ENCODE measurements around the gene NFILZ.

The NFILZ gene, protein sequence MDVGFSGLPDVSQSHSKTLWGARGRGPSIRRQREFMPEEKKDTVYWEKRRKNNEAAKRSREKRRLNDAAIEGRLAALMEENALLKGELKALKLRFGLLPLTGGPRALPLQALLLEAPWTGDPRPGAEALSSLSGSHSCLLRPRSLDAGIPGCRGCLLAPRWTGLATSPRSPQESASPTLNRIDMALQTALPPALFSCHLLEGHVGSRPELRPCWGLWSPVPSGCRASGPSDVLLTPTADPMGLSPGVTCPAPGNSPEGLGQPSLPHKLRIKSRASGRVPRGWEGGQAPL

DNA sequence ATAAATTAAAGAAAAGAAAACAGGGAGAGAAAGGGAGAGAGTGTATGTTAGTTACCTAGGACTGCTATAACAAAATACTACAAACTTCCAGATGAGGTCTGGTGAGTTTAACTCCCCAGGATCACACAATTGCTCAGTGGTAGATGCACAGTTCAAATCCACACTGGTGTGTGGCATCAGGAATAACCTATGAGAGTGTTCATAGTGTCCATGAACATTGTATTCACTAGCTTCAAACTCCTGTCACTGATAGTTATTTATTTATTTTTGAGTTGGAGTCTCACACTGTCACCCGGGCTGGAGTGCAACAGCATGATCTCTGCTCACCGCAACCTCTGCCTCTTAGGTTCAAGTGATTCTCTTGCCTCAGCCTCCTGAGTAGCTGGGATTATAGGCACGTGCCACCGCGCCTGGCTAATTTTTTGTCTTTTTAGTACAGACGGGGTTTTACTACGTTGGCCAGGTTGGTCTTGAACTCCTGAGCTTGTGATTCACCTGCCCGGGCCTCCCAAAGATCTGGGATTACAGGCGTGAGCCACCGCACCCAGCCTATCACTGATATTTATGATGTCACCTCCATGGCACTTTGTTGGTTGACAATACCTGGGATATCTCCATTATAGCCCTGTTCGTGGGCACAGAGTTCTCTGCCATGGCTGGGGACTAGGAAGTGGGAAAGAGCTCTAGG is at the start of gene NFILZ:
TSS of gene NFILZ (plus strand) at position 638 of the 688 bp plus-strand sequence. CDS start 46,133 bp downstream, outside the sequence.
- no peak for DNase-seq (ENCODE audit: low spot score)

DNA sequence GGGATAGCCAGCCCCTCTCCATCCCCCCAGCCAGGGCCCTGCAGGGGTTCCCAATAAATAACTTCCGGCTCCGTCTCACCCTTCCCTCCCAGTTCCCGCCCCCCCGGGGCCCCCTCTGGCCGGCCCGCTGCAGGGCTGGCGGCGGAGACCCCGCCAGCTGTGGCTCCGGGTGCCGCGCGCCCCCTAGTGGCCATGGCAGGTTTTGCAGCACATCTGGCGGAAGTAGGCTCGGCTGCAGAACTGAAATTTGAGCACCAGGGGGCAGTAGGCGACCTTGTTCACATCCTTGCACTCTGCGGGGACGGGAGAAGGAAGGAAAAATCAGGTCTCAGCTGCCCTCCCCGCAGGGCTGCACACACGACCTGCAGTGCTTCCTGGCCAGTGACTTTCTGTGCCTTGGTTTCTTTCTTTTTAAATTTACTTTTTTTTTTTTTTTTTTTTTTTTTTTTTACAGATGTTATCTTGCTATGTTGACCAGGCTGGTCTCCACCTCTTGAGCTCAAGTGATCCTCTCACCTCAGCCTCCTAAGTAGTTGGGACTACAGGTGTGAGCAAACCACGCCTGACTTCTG is 49.6 kb upstream of the NFILZ start:
- DNase-seq (ENCODE audit: low spot score), result peak; percentile 66

DNA sequence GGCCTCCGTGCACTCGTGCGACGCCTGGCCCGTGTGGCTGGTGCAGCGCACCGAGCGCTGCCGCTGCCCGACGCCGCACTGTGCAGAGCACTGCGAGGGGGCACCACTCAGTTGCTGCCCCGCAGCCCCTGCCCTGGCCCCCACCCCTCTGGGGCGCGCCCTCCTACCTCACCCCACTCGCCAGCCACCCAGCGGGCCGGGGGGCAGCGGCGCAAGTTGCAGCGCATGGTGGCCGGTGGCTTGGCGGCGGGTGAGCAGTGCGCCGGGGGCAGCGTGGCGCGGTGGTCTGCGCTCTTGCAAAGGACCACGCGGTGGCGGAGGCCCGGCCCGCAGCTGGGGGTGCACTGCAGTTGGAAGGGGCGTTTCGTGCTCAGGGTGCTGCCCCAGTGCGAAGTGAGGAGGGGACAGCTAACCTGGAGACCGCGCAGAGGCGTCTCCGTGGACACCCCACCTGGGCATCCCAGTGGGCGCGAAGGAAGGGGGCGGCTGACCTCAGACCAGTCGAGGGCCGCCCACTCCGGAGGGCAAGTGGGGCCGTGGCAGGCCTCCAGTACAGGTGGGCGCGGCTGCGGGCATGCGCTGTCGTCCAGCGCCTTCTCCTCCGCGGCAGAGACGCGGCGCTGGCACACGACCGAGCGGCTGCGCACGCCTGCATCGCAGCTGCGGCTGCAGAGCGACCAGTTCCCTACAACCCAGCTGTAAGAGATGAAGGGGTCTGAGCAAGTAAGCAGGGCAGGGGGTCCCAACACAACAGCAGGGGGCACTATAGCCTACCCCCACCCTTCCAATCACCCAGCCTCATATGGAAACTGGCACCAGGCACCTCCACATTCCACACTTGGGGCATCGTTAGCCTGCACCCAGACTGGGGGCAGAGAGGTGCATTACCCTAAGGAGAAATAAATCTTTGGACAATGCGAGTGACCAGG is 45.2 kb upstream of the NFILZ start:
- no peak for DNase-seq (ENCODE audit: low spot score)

DNA sequence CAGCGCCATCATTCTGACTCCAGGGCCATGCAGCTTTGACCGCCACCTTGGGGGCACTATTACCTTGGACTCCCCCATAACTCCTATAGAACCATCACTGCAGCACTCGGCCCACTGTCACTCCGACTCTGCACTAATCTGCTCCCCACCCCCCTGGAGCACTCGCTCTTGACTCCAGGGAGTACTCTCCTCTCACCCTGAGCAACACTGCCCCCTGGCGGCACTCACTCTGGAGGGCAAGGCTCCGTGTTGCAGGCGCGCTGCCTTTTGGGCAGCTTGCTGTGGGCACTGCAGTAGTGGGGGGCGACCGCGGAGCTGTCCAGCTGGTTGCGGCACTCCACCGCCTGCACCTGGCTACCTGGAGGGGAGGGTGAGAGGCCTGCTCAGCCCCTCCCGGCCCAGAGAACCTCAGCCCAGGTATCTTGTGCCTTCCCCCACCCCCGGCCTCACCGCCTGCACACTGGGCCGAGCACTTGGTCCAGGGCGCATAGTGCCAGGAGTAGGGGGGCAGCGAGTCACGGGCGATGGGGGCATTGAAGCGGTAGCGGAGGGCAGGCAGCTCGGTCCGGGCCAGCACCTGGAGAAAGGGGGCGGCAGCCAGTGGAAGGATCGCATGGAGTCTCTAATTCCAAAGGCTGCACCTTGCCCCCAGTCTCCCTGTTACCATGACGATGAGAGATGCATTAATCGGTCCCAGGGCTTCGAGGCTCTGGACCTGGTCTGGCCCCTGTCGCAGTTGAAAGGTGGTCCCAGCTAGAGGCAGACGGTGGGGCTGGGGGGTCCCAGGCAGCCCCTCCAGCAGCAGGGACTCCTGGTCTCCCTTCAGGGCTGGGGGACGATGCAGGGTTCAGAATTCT is 44.3 kb upstream of the NFILZ start:
- DNase-seq (ENCODE audit: low spot score), result no peak

DNA sequence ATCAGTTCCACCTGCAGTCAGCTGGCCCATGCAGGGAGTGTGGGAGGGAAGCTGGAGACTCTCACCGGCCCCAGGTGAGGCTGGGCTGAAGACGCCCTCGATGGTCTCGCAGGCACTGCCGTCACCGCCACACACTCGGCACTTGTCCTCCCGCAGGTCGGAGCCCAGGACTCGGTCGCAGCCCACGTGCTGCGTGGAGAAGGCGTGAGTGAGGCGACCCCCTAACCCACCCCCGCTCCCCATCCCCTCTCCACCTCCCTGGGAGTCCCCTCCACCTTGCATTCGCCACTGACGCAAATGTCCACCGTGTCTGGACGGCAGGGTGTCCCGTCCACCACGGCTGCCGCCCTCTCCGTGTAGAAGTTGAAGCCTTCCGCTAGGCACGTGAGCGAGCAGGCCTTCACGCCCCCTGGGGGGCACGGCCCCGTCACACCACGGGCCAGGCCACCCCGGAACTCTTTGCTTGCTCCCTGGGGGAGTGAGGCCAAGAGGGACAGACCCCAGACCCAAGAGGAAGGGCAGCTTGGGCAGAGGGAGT is 41.2 kb upstream of the NFILZ start:
- no peak for DNase-seq (ENCODE audit: low spot score)

DNA sequence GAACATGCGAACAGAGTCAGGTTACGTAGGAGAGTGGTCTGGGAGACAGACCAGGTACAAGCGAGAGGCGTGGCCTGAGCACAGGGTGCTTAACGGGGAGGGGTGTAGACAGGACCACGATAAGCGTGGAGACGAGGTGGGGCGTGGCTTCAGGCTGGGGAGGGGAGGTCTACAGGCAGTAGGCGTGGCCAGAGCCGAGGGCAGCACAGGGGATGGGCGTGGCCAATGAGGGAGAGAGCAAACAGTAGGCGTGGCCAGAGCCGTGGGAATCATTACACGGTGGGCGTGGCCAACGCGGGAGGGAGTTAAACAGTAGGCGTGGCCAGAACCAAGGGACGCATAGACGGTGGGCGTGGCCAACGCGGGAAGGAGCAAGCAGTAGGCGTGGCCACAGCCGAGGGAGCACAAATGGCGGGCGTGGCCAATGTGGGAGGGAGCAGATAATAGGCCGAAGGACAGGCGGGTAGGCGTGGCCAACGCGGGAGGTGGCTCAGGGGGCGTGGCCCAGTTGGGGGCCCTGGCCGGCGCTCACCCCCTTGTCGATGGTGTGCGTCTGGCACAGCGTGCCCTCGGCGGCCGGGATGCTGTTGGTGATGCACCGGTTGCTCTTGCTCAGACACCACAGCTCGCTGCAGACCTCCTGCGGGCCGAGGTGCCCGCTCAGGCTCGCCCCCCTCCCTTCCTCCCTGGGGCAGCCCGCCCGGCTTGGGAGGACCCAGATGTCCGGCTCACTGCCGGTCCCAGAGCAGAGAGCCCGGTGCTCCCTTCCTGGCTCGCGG is 38.0 kb upstream of the NFILZ start:
- DNase-seq (ENCODE audit: low spot score), result peak; percentile 99

DNA sequence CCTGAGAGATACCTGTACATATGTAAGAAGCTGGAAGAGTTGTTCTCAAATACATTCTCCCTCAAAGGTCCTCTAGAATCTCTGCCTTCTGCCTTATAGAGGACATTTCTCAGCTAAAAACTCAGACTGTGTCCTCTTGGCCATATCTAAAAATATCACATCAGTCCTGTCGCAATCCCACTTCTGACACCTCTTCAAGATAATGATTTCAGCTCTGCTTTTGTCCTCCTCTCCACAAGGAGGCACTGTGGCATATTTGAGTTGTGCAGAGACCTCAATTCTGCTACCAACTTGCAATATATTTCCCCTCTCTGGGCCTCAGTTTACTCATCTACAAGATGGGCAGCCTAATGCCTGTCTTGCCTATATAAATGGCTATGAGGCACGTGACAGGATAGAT is 36.5 kb upstream of the NFILZ start:
- DNase-seq (ENCODE audit: low spot score), result no peak

DNA sequence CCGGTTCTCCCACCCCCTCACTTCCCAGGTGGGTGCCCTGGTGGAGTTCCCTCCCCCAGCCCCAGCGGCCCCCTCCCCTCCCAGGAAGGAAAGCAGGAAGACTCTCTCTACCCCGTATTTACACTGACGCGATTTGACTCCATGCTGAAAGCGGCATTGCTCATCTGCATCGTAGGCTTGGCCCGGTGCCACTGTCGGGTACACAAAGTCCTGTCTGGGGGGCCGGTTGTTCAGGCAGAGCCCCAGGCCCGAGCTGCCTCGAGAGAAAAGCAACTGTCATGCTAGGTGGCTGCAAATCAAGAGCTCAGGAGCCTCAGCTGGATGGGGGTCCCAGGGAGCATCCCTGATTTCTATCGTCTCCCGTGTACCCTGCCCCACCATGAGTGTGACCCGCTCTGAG is 34.8 kb upstream of the NFILZ start:
- DNase-seq (ENCODE audit: low spot score), result no peak

DNA sequence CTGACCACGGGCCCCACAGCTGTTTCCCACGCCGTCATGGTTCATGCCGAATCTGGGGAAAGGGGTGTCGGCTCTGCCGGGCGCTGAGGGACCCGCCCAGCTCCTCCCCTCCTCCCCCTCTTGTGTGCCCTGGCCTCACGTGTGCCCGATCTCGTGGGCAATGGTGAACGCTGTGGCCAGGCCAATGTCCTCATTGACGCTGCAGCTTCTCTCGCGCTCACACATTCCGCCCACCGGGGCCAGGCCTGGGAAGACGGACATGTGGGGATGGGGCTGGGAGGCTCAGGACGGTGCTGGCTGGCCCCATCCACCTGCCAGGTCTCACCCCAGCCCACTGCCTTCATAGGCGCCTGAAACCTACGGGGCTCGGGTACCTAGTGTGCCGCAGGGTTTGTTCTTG is 34.3 kb upstream of the NFILZ start:
- DNase-seq (ENCODE audit: low spot score), result no peak

DNA sequence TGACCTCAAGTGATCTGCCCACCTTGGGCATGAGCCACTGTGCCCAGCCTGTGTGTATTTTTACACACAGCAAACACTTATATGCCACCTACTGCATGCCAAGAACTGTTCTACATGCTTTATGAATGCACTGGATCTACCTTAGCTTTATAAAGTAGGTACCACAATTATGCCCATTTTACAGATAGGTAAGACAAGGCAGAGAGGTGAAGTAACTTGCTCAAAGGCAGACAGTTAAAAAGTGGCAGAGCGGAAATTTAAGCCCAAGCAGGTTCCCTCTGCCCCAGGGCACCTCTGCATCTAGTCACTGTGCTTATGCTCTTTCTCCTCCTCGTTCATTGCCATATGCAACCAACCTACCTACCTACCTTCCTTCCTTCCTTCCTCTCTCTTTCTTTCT is 30.4 kb upstream of the NFILZ start:
- DNase-seq (ENCODE audit: low spot score), result no peak

DNA sequence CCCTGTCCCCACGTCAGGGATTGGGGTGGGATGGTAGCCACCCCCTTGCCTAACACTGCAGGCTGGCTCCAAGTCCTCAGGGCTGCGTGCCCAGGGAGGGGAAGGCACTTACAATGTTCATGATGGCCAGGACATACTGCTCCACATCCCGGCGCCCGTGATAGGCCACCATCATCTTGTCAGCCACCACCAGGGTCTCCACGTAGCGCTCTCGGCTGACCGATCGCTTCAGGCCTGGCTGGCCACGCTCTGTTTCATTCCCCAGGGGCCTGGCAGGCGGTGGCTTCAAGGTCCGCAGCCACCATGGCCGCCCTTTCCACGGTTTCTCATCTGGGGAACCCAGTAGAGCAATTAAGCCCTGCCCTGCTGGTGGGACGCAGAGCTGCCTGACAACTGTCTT is 29.6 kb upstream of the NFILZ start:
- DNase-seq (ENCODE audit: low spot score), result no peak

DNA sequence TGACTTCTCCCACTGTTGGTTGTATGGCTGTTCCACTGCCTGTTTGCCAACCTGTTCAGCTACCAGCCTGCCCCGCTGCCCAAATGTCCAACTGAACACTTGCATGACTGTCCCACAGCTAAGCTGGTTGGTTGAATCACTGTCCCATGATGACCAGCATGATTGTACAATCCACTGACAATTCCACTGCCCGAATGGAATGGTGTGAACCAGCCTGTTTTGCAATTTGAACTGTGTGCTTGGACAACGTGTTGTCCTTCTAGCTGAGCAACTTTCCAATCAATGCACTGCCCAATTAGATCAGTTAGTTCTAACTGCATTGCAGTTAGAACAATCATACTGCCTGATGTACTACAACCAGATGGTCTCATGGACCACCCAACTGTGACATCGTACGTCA is 28.6 kb upstream of the NFILZ start:
- no peak for DNase-seq (ENCODE audit: low spot score)

DNA sequence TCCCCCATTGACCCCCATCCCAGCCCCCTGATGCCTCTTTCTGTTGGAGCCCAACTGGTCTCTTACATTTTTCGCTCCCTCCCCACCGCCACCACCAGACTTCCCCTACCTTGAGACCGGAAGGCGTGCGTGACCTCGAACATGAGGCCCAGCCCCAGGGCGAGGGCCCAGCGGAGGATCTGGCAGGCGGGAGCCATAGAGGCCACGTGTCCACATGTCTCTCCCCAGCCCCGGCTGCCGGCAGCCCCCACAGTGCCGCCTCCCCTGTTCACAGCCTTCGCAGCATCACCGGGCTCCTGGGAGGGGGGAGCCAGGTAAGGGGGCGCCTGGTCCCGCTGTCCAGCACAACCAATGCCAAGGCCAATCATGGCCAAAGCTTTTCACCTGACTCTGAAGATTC is 24.9 kb upstream of the NFILZ start:
- DNase-seq (ENCODE audit: low spot score), result no peak

DNA sequence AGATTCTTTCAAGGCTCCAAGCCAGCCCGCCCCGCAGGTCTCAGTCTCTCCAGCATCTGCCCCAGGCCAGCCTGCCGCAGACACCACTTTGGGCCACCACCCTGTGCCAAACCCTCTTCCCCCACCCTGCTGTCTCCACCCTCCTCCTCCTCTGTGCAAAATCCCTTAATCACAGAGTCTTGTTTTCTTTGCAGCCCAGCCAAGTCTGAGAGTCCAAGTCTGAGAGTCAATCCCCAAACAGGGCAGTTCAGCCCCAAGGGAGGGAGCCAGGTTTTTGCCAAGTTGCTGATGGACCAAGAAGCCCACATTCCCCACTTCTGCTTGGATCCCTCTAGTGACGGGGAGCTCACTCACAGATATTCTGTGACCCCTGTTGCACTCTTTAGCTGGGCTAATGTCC is 23.0 kb upstream of the NFILZ start:
- DNase-seq (ENCODE audit: low spot score), result no peak

DNA sequence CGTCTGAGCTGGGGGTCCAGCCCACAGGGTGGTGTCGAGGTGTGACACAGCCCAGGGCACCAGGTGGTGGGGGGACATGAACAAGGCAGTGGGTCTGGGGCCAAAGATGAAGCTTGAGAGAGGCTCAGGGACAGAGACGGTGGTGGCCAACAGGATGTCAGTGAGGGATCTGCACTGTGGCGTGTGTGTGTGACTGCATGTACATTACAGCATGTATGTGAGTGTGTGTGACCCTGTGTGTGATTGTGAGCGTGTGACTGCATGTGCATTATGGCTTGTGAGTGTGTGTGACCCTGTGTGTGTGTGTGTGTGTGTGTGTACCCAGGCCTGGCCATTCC is 21.5 kb upstream of the NFILZ start:
- DNase-seq (ENCODE audit: low spot score), result no peak

DNA sequence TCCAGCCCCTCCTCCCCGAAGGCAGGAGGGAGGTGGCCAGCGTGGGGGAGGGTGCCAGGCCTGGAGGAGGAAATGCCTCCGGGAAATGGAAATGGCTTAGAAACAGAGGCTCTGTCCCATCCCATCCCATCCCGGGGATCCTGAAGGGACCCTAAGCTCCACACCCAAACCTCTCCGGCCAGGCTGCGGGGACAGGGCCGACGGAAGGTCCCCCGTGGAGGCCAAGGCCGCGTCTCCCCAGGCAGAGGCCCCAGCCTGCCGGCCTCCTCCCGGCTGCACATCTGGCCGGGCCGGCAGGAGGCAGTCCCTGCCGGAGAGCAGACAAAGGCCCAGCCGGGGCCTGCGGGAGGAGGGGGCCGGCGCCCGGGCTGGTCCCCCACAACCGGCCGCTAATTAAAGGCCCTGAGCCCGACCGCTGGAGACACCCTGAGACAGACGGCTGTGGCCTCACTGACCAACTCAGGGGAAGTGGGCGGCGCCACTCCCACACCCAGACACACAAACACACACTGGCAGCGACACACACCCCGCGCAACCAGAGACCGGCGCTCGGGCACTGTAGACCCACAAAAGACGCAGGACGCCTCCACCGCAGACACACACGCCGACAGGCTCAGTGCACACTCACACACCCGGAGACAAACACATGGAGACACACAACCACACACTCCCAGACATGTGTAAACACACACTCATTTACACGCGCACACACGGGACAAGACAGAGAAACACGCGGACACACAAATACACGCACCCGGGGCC is 21.0 kb upstream of the NFILZ start:
- peak; percentile 82 for DNase-seq (ENCODE audit: low spot score)

DNA sequence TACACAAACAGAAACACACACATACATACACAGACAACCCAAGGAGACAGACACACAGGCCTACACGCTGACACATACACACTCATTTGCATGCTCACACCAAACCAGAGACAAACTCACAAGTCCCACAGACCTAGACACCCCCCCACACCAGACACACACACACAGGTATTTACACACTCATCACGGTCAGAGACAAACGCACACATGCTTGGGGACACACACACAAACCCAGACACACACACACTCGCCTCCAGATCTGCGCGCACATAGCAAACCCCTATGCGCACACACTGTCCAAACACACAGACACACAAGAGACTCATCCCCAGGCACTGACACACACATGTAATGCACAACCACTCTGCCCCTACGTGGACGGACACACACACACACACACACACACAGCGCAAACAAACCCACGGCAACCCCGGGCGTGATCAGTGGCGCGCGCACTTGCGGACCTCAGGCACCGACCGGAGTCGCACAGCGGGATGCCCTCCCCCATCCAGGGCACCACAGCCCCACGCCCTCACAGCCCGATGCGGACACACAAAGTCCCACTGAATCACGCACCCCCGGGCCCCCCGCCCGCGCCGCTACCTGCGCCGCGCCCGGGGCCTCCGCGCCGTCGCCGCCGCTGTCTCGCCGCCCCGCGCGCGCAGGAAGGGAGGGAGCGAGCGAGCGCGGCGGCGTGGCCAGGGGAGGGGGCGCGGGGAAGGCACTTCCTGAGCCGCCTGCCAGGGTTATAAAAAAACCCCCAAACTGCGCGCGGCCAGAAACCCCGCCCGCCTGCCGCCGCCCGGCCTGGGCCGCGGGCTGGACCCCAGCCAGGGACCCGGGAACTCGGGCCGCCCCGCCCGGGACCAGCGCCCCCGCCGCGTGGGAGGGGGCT is 20.1 kb upstream of the NFILZ start, which contains the start of gene ADAMTS10:
TSS of gene ADAMTS10 (minus strand) at position 675 of the 895 bp plus-strand sequence. CDS start 5,005 bp downstream, outside the sequence.
- no peak for DNase-seq (ENCODE audit: low spot score)

DNA sequence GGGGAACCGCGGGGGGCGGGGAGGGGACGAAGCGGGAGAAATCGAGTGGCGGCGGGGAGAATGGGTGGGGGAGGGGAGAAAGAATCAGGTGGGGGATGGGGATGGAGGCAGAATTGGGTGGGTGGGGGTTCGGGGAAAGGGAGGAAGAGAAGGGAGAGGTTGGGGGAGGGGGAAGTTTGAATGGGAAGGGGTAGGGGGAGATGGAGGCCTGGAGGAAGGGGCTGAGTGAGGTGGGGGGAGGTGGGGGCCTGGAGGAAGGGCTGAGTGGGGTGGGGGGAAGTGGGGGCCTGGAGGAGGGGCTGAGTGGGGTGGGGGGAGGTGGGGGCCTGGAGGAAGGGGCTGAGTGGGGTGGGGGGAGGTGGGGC is 19.5 kb upstream of the NFILZ start:
- DNase-seq (ENCODE audit: low spot score), result no peak
